GM12873 (cell line): Measurements from ENCODE around the gene ABHD12.

Source experiments
- TF ChIP-seq, protein P1 (sequence below): IDR thresholded peaks from 2 replicates; pipeline ENCODE4 v1.5.1; 2012; ENCODE audit warnings: low read depth, mild to moderate bottlenecking, moderate library complexity, low read length, control low read depth; ENCODE audit not compliant: insufficient read depth; ENCODE audit errors: missing control alignments

Gene ABHD12

DNA sequence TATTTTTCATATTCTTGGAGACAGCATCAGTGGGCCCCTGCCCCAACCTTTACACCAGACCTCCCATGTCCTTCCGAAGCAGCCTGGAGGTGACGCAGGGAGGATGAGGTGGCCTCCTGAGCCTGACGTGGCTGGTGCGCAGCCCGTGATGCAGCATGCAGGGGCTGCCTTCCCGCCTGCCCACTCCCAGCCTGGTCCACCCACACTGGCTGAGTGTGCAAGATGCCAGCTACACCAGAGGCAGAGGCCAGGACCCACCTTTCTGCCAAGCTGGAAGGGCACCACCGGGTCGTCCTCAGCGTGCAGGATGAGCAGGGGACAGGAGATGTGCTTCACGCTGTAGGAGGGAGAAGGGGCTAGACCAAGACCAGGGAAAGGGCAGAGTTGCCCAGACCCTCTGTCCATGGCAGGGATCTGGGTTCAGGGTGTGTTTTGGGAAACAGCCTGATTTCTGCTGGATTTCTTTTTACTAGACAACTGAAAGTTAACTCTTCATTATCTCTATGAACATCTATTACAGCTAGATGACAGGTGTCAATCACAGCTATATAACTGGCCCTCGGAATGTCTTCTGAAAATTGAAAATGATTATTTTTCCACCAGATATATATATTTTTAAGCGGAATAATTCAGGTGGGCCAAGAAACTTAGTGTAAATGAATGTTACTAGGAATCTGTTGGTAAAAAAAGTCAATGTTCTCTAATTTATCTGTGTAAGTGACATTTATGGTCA, 87.2 kb downstream of the ABHD12 start:
- TF ChIP-seq, protein P1, sequence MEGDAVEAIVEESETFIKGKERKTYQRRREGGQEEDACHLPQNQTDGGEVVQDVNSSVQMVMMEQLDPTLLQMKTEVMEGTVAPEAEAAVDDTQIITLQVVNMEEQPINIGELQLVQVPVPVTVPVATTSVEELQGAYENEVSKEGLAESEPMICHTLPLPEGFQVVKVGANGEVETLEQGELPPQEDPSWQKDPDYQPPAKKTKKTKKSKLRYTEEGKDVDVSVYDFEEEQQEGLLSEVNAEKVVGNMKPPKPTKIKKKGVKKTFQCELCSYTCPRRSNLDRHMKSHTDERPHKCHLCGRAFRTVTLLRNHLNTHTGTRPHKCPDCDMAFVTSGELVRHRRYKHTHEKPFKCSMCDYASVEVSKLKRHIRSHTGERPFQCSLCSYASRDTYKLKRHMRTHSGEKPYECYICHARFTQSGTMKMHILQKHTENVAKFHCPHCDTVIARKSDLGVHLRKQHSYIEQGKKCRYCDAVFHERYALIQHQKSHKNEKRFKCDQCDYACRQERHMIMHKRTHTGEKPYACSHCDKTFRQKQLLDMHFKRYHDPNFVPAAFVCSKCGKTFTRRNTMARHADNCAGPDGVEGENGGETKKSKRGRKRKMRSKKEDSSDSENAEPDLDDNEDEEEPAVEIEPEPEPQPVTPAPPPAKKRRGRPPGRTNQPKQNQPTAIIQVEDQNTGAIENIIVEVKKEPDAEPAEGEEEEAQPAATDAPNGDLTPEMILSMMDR: no peak

DNA sequence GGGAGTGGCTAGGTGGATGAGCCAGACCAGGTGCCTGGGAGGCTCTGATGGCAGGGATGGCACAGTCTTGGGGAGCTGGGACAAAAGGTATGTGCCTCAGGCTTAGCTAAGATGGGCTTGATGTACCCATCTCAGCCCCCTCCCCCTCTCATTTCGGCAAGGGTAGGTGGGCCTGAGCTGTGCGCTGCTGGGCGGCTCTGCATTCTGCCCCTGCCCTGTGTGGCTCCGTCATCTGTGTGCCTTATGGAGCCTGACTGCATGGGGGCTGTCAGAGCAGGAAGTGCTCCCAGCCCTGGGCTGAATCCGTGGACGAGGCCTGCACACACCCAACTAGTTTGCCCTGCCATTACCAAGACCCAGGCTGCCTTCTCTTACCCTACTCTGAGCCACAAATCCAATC, 88.0 kb downstream of the ABHD12 start:
- TF ChIP-seq, protein P1: no peak

DNA sequence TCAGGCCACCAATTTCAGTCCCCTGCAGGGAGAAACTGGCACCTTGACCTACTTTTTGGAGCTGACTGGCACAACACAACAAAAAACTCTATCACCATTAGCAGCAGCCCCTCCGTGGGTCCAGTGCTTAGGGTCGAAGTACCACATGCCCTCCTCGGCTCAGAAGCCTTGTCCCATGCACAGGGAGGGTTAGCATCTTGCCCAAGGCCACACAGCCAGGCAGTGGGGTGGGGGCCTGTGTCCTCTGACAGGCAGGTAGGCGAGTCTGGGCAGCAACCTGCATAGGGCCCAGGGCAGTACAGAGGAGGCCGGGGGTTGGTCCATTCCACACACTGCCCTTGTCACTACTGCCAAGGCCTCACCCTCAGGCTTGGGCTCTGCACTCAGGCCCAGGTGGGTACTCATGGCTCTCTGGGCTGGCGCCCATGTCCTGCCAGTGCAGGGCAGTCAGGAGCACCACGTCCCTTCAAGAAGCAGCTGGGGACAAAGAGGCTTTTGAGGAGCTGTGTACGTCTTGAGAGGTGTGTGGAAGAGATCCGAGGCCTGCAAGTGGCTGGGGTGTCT, 89.2 kb downstream of the ABHD12 start:
- TF ChIP-seq, protein P1: no peak

DNA sequence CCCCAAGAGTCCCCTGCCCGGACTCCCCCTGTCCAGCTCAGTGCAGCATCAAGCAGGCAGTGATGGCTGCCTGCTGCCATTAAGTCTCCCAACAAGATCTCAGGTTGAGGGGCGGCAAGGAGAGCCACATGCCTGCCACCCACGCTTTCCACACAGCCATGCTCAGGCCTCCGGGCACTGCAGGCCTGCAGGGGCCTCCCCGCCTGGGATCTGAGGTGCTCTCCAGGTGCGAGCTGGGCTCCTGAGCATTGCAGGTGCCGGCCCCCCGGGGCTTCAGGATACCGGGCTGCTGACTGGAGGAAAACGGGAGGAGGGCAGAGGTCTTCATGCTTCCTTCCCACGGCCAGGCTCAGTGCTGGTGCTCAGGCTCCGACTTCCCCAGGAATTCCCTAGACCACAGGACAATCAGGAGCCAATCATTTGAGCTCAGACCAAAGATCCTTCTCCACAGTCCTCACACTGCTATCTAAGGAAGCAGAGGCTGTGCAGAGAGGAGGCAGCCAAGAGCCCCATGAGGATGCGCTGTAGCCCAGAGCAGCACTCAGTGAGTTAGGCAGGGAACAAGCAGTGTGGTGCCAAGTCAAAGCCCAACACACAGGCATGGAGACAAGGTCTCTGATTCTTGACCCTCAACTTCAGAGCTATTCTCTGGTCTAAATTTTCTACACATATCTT, 90.0 kb downstream of the ABHD12 start:
- TF ChIP-seq, protein P1: no peak

DNA sequence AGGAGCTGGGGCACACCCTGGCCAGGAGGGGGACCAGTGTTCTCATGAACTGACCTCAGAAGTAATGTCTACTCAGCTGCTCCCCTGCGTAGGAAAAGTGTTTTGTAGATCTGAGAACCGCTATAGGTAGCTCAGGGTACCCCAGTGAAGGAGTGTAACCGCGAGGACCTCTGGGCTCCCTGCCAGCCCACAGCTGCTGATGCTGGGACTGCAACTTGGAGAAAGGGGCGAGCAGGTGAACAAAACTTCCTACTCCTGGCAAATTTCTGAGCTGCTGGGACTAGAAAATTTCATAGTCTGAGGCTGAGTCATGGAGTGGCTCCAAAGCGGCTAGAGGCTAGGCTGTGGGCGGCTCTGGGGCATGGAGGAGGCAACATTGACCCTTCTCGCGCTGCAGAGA, 90.8 kb downstream of the ABHD12 start:
- TF ChIP-seq, protein P1: no peak

DNA sequence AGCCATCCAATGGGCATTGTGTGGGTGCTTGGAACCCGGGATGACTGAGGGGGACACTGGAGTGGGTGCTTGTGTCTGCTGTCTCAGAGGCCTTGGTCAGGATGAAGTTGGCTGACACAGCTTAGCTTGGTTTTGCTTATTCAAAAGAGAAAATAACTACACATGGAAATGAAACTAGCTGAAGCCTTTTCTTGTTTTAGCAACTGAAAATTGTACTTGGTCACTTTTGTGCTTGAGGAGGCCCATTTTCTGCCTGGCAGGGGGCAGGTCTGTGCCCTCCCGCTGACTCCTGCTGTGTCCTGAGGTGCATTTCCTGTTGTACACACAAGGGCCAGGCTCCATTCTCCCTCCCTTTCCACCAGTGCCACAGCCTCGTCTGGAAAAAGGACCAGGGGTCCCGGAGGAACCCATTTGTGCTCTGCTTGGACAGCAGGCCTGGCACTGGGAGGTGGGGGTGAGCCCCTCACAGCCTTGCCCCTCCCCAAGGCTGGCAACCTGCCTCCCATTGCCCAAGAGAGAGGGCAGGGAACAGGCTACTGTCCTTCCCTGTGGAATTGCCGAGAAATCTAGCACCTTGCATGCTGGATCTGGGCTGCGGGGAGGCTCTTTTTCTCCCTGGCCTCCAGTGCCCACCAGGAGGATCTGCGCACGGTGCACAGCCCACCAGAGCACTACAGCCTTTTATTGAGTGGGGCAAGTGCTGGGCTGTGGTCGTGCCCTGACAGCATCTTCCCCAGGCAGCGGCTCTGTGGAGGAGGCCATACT, 93.3 kb downstream of the ABHD12 start:
- TF ChIP-seq, protein P1: no peak
